ENCODE data around the gene THRA. TPM values are rescaled to one million over a fixed set of nuclear protein-coding genes. Genes with fewer than 3 reads are reported as not detected.

THRA gene
- polyA plus RNA-seq, 1 of the 3 experiments (the other 2 are of a cell fraction): 23.1 TPM

DNA sequence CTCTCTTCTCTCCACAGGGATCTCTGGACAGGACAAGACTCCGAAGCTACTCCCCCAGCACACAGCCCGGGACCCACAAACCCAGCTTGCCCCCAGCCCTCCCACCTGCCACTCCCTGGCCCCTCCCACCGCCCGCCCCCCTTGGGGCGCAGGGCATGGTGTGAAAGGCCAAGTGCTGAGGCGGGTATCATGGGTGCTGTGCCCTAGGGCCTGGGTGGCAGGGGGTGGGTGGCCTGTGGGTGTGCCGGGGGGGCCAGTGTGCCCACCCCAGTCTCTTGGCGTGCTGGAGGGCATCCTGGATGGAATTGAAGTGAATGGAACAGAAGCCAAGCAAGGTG lies 11.4 kb downstream of the THRA start:
- CTCF ChIA-PET: interaction anchor here (1.0 to 9.3 kb wide), 11 partner anchors 11 to 94 kb away, joined by 3 to 160 read pairs (median 42); partner anchors contain the start of genes MED24, NR1D1 and THRA
- Histone ChIP-seq H3K9me2 (no peaks in the 10 kb centered on the region), H3K4me2 (no peak overlapping the region), H2AFZ (ENCODE audit: low read depth) (no peak overlapping the region), H3K9ac (no peak overlapping the region), H3K79me2 (ENCODE audit: insufficient read depth) (peaks cover 21% of the 10 kb centered on the region; the same call in 1 of the 2 replicates), H4K20me1 (ENCODE audit: insufficient read depth) (0 out of 2 replicates have a peak, but pooled peaks cover 3% of the 10 kb centered on the region), H3K36me3 (replicated peaks in 1 of 2; ENCODE audit: control insufficient read depth in 1 of 2, insufficient read depth in 2 of 2, low read length in 1 of 2) (peaks cover 0 to 8% of the 10 kb centered on the region in 2 experiments), H3K27ac (ENCODE audit: low read depth in 2 of 2, low read length in 1 of 2) (no peak overlapping the region; a peak in 1 of 4 replicates), H3K4me1 (ENCODE audit: control insufficient read depth in 1 of 2, insufficient read depth in 2 of 2, low read depth in 1 of 2, low read length in 1 of 2) (peaks cover 44 to 71% of the 10 kb centered on the region in 2 experiments; a peak in 3 of 4 replicates), H3K27me3 (ENCODE audit: insufficient read depth) (no peaks in the 10 kb centered on the region), H3F3A (replicated peaks; ENCODE audit: insufficient read depth) (peaks cover 16% of the 10 kb centered on the region), H3K4me3 (ENCODE audit: low read depth in 2 of 2, low read length in 1 of 2) (no peak overlapping the region), H3K9me3 (no peaks in the 10 kb centered on the region)
- 94% methylated on average over 4 of the region's 8 CpGs for WGBS (ENCODE audit: low lambda C conversion rate)
- POLR2A ChIA-PET: interaction anchor here (2.3 kb wide), 1 partner anchor 9 kb away, joined by 8 read pairs; no protein-coding TSS in a partner anchor
- no peak for TF ChIP-seq FOXJ3 (CRISPR knock-in tag; IDR thresholded peaks at IDR 0.05)
- TF ChIP-seq, protein P1, sequence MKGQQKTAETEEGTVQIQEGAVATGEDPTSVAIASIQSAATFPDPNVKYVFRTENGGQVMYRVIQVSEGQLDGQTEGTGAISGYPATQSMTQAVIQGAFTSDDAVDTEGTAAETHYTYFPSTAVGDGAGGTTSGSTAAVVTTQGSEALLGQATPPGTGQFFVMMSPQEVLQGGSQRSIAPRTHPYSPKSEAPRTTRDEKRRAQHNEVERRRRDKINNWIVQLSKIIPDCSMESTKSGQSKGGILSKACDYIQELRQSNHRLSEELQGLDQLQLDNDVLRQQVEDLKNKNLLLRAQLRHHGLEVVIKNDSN (IDR thresholded peaks at IDR 0.05; ENCODE audit: borderline replicate concordance, low read depth): no peak
- DNase-seq: no peak

DNA sequence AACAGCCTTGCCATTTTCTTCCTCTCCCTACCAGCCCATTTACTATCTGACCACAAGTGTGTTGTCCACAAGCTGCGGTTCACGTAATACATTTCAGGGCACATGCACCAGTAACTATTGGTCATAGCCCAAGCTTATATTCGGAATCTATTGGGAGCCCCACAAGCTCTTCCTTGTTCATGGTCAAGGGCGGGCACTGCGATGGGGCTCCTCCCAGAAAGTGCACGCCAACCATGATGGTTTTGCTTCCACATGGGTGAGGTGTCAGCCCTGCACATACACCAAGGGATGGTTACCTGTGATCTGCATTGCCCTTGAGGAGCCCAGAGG lies 12.1 kb downstream of the THRA start:
- H3K4me3 ChIP-seq (ENCODE audit: low read depth in 2 of 2, low read length in 1 of 2): no peak overlapping the region
- H3K4me2 ChIP-seq: peak overlapping the region; percentile 54; the same call in 1 of the 2 replicates
- peak overlapping the region; percentile 54 to 76; a peak in 3 of 4 replicates for H3K27ac ChIP-seq (ENCODE audit: low read depth in 2 of 2, low read length in 1 of 2)
- H4K20me1 ChIP-seq (ENCODE audit: insufficient read depth): 0 out of 2 replicates have a peak, but pooled peaks cover 3% of the 10 kb centered on the region
- ChIA-PET POLR2A (interaction anchor here (1.5 to 2.3 kb wide), 4 partner anchors 9 to 38 kb away, joined by 4 to 9 read pairs (median 6); no protein-coding TSS in a partner anchor), CTCF (interaction anchor here (0.6 to 9.3 kb wide), 27 partner anchors 10 to 122 kb away, joined by 3 to 160 read pairs (median 12); partner anchors contain the start of genes CSF3, MED24, NR1D1 and THRA)
- WGBS (ENCODE audit: low lambda C conversion rate): 80% methylated on average over 6 of the region's 6 CpGs
- H2AFZ ChIP-seq (ENCODE audit: low read depth): no peak overlapping the region
- H3K27me3 ChIP-seq (ENCODE audit: insufficient read depth): no peaks in the 10 kb centered on the region
- H3K9me3 ChIP-seq: no peaks in the 10 kb centered on the region
- peaks cover 10% of the 10 kb centered on the region for H3F3A ChIP-seq (replicated peaks; ENCODE audit: insufficient read depth)
- peaks cover 16% of the 10 kb centered on the region; the same call in 1 of the 2 replicates for H3K79me2 ChIP-seq (ENCODE audit: insufficient read depth)
- no peak for TF ChIP-seq GABPA (IDR thresholded peaks at IDR 0.05; ENCODE audit: low read depth)
- TF ChIP-seq RAD21 (IDR thresholded peaks at IDR 0.05; ENCODE audit: low read length): no peak
- no peak for TF ChIP-seq ELF1 (IDR thresholded peaks at IDR 0.05)
- TF ChIP-seq, protein P2, sequence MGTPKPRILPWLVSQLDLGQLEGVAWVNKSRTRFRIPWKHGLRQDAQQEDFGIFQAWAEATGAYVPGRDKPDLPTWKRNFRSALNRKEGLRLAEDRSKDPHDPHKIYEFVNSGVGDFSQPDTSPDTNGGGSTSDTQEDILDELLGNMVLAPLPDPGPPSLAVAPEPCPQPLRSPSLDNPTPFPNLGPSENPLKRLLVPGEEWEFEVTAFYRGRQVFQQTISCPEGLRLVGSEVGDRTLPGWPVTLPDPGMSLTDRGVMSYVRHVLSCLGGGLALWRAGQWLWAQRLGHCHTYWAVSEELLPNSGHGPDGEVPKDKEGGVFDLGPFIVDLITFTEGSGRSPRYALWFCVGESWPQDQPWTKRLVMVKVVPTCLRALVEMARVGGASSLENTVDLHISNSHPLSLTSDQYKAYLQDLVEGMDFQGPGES (IDR thresholded peaks at IDR 0.05; ENCODE audit: low read depth, low read length): no peak
- TF ChIP-seq RFX5 (IDR thresholded peaks at IDR 0.05; ENCODE audit: low read length): no peak
- TF ChIP-seq MXI1 (IDR thresholded peaks at IDR 0.05; ENCODE audit: low read depth, low read length): no peak
- TF ChIP-seq, protein P1 (IDR thresholded peaks at IDR 0.05; ENCODE audit: borderline replicate concordance, low read depth): no peak
- TF ChIP-seq EZH2phosphoT487 (IDR thresholded peaks at IDR 0.05; ENCODE audit: borderline replicate concordance, low read depth): no peak
- no peak for TF ChIP-seq TAF1 (IDR thresholded peaks at IDR 0.05; ENCODE audit: borderline replicate concordance, low read depth, low read length)
- TF ChIP-seq MEF2A (IDR thresholded peaks at IDR 0.05; ENCODE audit: borderline replicate concordance, low read depth): no peak
- TF ChIP-seq JUND (IDR thresholded peaks at IDR 0.05): no peak
- peaks cover 37 to 64% of the 10 kb centered on the region in 2 experiments; a peak in 3 of 4 replicates for H3K4me1 ChIP-seq (ENCODE audit: control insufficient read depth in 1 of 2, insufficient read depth in 2 of 2, low read depth in 1 of 2, low read length in 1 of 2)
- DNase-seq: no peak
- H3K36me3 ChIP-seq (replicated peaks in 1 of 2; ENCODE audit: control insufficient read depth in 1 of 2, insufficient read depth in 2 of 2, low read length in 1 of 2): peaks cover 0 to 8% of the 10 kb centered on the region in 2 experiments
- H3K9ac ChIP-seq: no peak overlapping the region
- H3K9me2 ChIP-seq: no peaks in the 10 kb centered on the region

All from SK-N-SH (cell line).